IMR-90 (cell line): ENCODE data around the gene RNASET2. TPM values are rescaled to one million over a fixed set of nuclear protein-coding genes. Genes with fewer than 3 reads are reported as not detected.

Experiments used
- ATAC-seq: fragments of 200-7000 bp; cut with Tn5 transposase; 2 replicates; pipeline ENCODE4 v1.9.1; 2020; ENCODE audit warnings: low read depth, mild to moderate bottlenecking, moderate library complexity
- BruUV-seq: library from RNA; stranded (reverse); fragments of 400-500 nt; replicated peaks from 2 replicates; lab custom pipeline; 2021; lab: Mats Ljungman, UMichigan
- CTCF ChIA-PET: fragments of 300-600 bp; formaldehyde crosslinking; extraction: SDS; loops from one replicate; lab custom pipeline; 2021; ENCODE audit warnings: antibody characterized with exemption; lab: Yijun Ruan, JAX
- POLR2A ChIA-PET: fragments of 300-600 bp; sonication (Branson Sonifier 250); formaldehyde crosslinking; loops from one replicate; lab custom pipeline; 2022; ENCODE audit warnings: antibody characterized with exemption; ENCODE audit not compliant: unreplicated experiment; lab: Charles Lee
- DNase-seq: peaks from one replicate; pipeline ENCODE4 v3.0.0; 2013
- H2AFZ ChIP-seq: replicated peaks from 2 replicates; pipeline ENCODE3; 2013; ENCODE audit warnings: low read length, mild to moderate bottlenecking; ENCODE audit not compliant: poor library complexity
- H2AK5ac ChIP-seq: 2 replicates; pipeline ENCODE4 v1.6.1; 2013; ENCODE audit warnings: low read depth, low read length, inconsistent platforms
- H2AK9ac ChIP-seq: replicated peaks from 2 replicates; pipeline ENCODE3; 2013; ENCODE audit warnings: mild to moderate bottlenecking, low read depth, low read length, moderate library complexity; ENCODE audit not compliant: poor library complexity
- H2BK120ac ChIP-seq: 2 replicates; pipeline ENCODE4 v1.6.1; 2013; ENCODE audit warnings: low read depth, low read length, inconsistent platforms
- H2BK15ac ChIP-seq: 3 replicates; pipeline ENCODE4 v1.6.1; 2013; ENCODE audit warnings: low read depth, low read length, inconsistent platforms
- H2BK20ac ChIP-seq: 2 replicates; pipeline ENCODE4 v1.6.1; 2013; ENCODE audit warnings: low read depth, mild to moderate bottlenecking, inconsistent platforms, low read length, moderate library complexity
- H2BK5ac ChIP-seq: 2 replicates; pipeline ENCODE4 v1.6.1; 2013; ENCODE audit warnings: mild to moderate bottlenecking, low read depth, low read length, inconsistent platforms; ENCODE audit not compliant: poor library complexity, severe bottlenecking
- H3K14ac ChIP-seq: replicated peaks from 2 replicates; pipeline ENCODE4 v1.6.1; 2013; ENCODE audit warnings: low read depth, low read length, inconsistent platforms
- H3K18ac ChIP-seq: 2 replicates; pipeline ENCODE4 v1.6.1; 2013; ENCODE audit warnings: low read depth, low read length, control low read depth
- H3K23ac ChIP-seq: 2 replicates; pipeline ENCODE4 v1.6.1; 2013; ENCODE audit warnings: low read depth, low read length, inconsistent platforms
- H3K27ac ChIP-seq: 2 replicates; pipeline ENCODE4 v1.5.1; 2013; ENCODE audit warnings: mild to moderate bottlenecking, control low read depth, low read length; ENCODE audit not compliant: insufficient read depth
- H3K27me3 ChIP-seq: 2 replicates; pipeline ENCODE4 v1.6.1; 2013; ENCODE audit warnings: low read length; ENCODE audit not compliant: control insufficient read depth, insufficient read depth
- H3K36me3 ChIP-seq: 2 replicates; pipeline ENCODE4 v1.6.1; 2013; ENCODE audit warnings: low read length, mixed read lengths; ENCODE audit not compliant: control insufficient read depth, insufficient read depth
- H3K4ac ChIP-seq: 2 replicates; pipeline ENCODE4 v1.6.1; 2013; ENCODE audit warnings: low read depth, low read length, inconsistent platforms
- H3K4me1 ChIP-seq: 2 replicates; pipeline ENCODE4 v1.6.1; 2013; ENCODE audit warnings: low read length, mixed read lengths; ENCODE audit not compliant: control insufficient read depth, insufficient read depth
- H3K4me2 ChIP-seq: 2 replicates; pipeline ENCODE4 v1.6.1; 2013; ENCODE audit warnings: low read depth, mild to moderate bottlenecking, control low read depth, low read length, moderate library complexity
- H3K4me3 ChIP-seq: 2 replicates; pipeline ENCODE4 v1.5.1; 2013; ENCODE audit warnings: low read depth, mild to moderate bottlenecking, control low read depth, low read length, moderate library complexity; ENCODE audit not compliant: insufficient read depth
- H3K56ac ChIP-seq: 2 replicates; pipeline ENCODE4 v1.6.1; 2013; ENCODE audit warnings: low read length, inconsistent platforms; ENCODE audit not compliant: insufficient read depth; ENCODE audit errors: extremely low read depth
- H3K79me1 ChIP-seq, 2 experiments: 2 replicates each; pipeline ENCODE4 v1.6.1; 2013; ENCODE audit warnings: low read length in 2 of 2, inconsistent platforms in 1 of 2, low read depth in 1 of 2
- H3K9ac ChIP-seq: 2 replicates; pipeline ENCODE4 v1.6.1; 2013; ENCODE audit warnings: low read depth, low read length, control low read depth
- H3K9me1 ChIP-seq: 2 replicates; pipeline ENCODE4 v1.6.1; 2013; ENCODE audit warnings: low read length, inconsistent platforms; ENCODE audit not compliant: insufficient read depth
- H3K9me3 ChIP-seq: 2 replicates; pipeline ENCODE4 v1.6.1; 2013; ENCODE audit warnings: low read length; ENCODE audit not compliant: control insufficient read depth, insufficient read depth
- H4K20me1 ChIP-seq: 2 replicates; pipeline ENCODE4 v1.6.1; 2013; ENCODE audit warnings: low read length, inconsistent platforms; ENCODE audit not compliant: insufficient read depth
- H4K5ac ChIP-seq: 2 replicates; pipeline ENCODE4 v1.6.1; 2013; ENCODE audit warnings: mild to moderate bottlenecking, low read depth, low read length, control low read depth
- H4K8ac ChIP-seq, 2 experiments: 2 replicates each; pipeline ENCODE4 v1.6.1; 2013; ENCODE audit warnings: low read depth in 2 of 2, low read length in 2 of 2, control low read depth in 1 of 2, inconsistent platforms in 1 of 2
- H4K91ac ChIP-seq: 2 replicates; pipeline ENCODE4 v1.6.1; 2013; ENCODE audit warnings: low read depth, low read length, inconsistent platforms; ENCODE audit not compliant: insufficient read depth
- BHLHE40 ChIP-seq: fragments of 150-350 bp; IDR thresholded peaks from 2 replicates; pipeline ENCODE4 v1.6.1; 2016; ENCODE audit warnings: mild to moderate bottlenecking, low read depth, low read length
- CEBPB ChIP-seq: IDR thresholded peaks from 2 replicates; pipeline ENCODE4 v1.6.1; 2012; ENCODE audit warnings: low read depth, low read length, improper control_type of control experiment
- CHD1 ChIP-seq: IDR thresholded peaks from 2 replicates; pipeline ENCODE4 v1.6.1; 2012; ENCODE audit warnings: low read depth, low read length, improper control_type of control experiment
- CTCF ChIP-seq: conservative IDR thresholded peaks from 2 replicates; pipeline ENCODE4 v1.5.1; 2012; ENCODE audit warnings: mild to moderate bottlenecking, low read depth, low read length, improper control_type of control experiment
- ELK1 ChIP-seq: fragments of 150-350 bp; IDR thresholded peaks from 2 replicates; pipeline ENCODE4 v1.6.1; 2016; ENCODE audit warnings: low read depth, mild to moderate bottlenecking, low read length, moderate library complexity, borderline replicate concordance
- FOS ChIP-seq: fragments of 150-350 bp; IDR thresholded peaks from 2 replicates; pipeline ENCODE4 v1.6.1; 2016; ENCODE audit warnings: low read depth, low read length
- MAFK ChIP-seq: IDR thresholded peaks from 2 replicates; pipeline ENCODE4 v1.6.1; 2012; ENCODE audit warnings: low read depth, low read length, improper control_type of control experiment
- MAZ ChIP-seq: IDR thresholded peaks from 2 replicates; pipeline ENCODE4 v1.6.1; 2012; ENCODE audit warnings: low read depth, mild to moderate bottlenecking, low read length, improper control_type of control experiment, moderate library complexity, borderline replicate concordance
- NFE2L2 ChIP-seq: fragments of 150-350 bp; IDR thresholded peaks from 2 replicates; pipeline ENCODE4 v1.6.1; 2016; ENCODE audit warnings: low read depth, mild to moderate bottlenecking, low read length
- POLR2A ChIP-seq: IDR thresholded peaks from 2 replicates; pipeline ENCODE4 v1.6.1; 2012; ENCODE audit warnings: mild to moderate bottlenecking, low read depth, low read length
- RAD21 ChIP-seq: IDR thresholded peaks from 2 replicates; pipeline ENCODE4 v1.6.1; 2012; ENCODE audit warnings: low read length, improper control_type of control experiment
- RCOR1 ChIP-seq: IDR thresholded peaks from 2 replicates; pipeline ENCODE4 v1.6.1; 2012; ENCODE audit warnings: mild to moderate bottlenecking, low read length, improper control_type of control experiment; ENCODE audit not compliant: insufficient replicate concordance
- RFX5 ChIP-seq: IDR thresholded peaks from 2 replicates; pipeline ENCODE4 v1.8.0; 2012; ENCODE audit warnings: low read depth, mild to moderate bottlenecking, low read length, moderate library complexity
- SMC3 ChIP-seq: fragments of 150-350 bp; IDR thresholded peaks from 2 replicates; pipeline ENCODE4 v1.6.1; 2016; ENCODE audit warnings: low read depth, mild to moderate bottlenecking, antibody characterized with exemption, low read length, moderate library complexity
- WGBS, 2 experiments: methylation state at CpG; one replicate each; pipeline versions ENCODE4 v1.1.5 to v1.1.7; 2013; ENCODE audit warnings: missing lambda C conversion rate in 2 of 2; ENCODE audit not compliant: insufficient read length in 1 of 2; ENCODE audit errors: extremely low coverage in 2 of 2; 5-methylcytosine and 5-hydroxymethylcytosine counted together
- dilution Hi-C: fragments of 300-500 bp; cut with HindIII; formaldehyde crosslinking; loops from one replicate; pipeline ENCODE4 v1.14.3; 2018; ENCODE audit warnings: low sequenced_read_pairs; ENCODE audit not compliant: unreplicated experiment
- in situ Hi-C: fragments of 300-500 bp; cut with MboI; formaldehyde crosslinking; loops from 3 replicates; pipeline ENCODE4 v1.14.3; 2019; ENCODE audit warnings: low sequenced_read_pairs, inconsistent platforms, mixed read lengths
- intact Hi-C: fragments of 100-400 bp; cut with micrococcal nuclease; formaldehyde crosslinking; loops from 2 replicates; pipeline ENCODE4 v1.10.0; 2022
- polyA plus RNA-seq, 3 experiments: library from polyadenylated mRNA; depleted of rRNA; stranded (reverse); fragments of >200 nt; gene quantifications; 2 replicates each; pipeline ENCODE4 v1.2.3, GENCODE V29; 2012; ENCODE audit warnings: low replicate concordance in 1 of 3
- total RNA-seq: library from RNA; depleted of rRNA; stranded (reverse); fragments of >200 nt; gene quantifications from 2 replicates; pipeline ENCODE4 v1.2.3, GENCODE V29; 2012

The RNASET2 gene
- total and polyA plus RNA-seq, 2 of the 4 experiments (the other 2 are of a cell fraction) = 13.6 to 24.9 TPM

GRCh38 chr6:166910601-166911000 lies 45.7 kb downstream of the RNASET2 start:
- in situ Hi-C loops = no loop called here

More at GRCh38 chr6:166910601-166911000, 45.7 kb downstream of the RNASET2 start:
- H3K9ac ChIP-seq = no peak overlapping the region
- no peak overlapping the region for H2AFZ ChIP-seq
- no peak overlapping the region for H3K18ac ChIP-seq
- no peak overlapping the region for H2AK9ac ChIP-seq
- H3K4me2 ChIP-seq = no peak overlapping the region
- no peak overlapping the region for H3K14ac ChIP-seq
- intact Hi-C loops = no loop called here
- no peaks in the 10 kb centered on the region for H3K4me1 ChIP-seq
- H2BK5ac ChIP-seq = no peak overlapping the region
- H3K56ac ChIP-seq = no peak overlapping the region
- H4K20me1 ChIP-seq = no peaks in the 10 kb centered on the region
- no peaks in the 10 kb centered on the region for H3K79me1 ChIP-seq
- dilution Hi-C loops = no loop called here
- ChIA-PET POLR2A (no interaction called here), CTCF (no interaction called here)
- ATAC-seq = no peak
- no peak overlapping the region for H2BK120ac ChIP-seq
- H3K23ac ChIP-seq = no peak overlapping the region
- no peak overlapping the region for H4K8ac ChIP-seq
- H2AK5ac ChIP-seq = no peak overlapping the region
- H3K36me3 ChIP-seq = no peaks in the 10 kb centered on the region
- H4K91ac ChIP-seq = no peak overlapping the region
- 75% methylated on average over 4 of the region's 7 CpGs; no CpG with 5 or more reads in 1 of the 2 experiments for WGBS, 2 experiments
- H3K27ac ChIP-seq = no peak overlapping the region
- no peaks in the 10 kb centered on the region for H3K27me3 ChIP-seq
- H2BK20ac ChIP-seq = no peak overlapping the region
- no peaks in the 10 kb centered on the region for H3K9me1 ChIP-seq
- TF ChIP-seq SMC3 (no peak), ELK1 (no peak), CTCF (no peak), FOS (no peak), RFX5 (no peak), POLR2A (no peak), CHD1 (no peak), RCOR1 (no peak), MAZ (no peak), BHLHE40 (no peak), MAFK (no peak), CEBPB (no peak), NFE2L2 (no peak), RAD21 (no peak)
- peak; percentile 47 for DNase-seq
- no peak overlapping the region for H3K4ac ChIP-seq
- H4K5ac ChIP-seq = no peak overlapping the region
- no peak overlapping the region for H2BK15ac ChIP-seq
- no peaks in the 10 kb centered on the region for H3K9me3 ChIP-seq
- BruUV-seq = no TSS peak
- H3K4me3 ChIP-seq = no peak overlapping the region
